NCI-H82 (cell line): ENCODE results near the gene RND2.
"Not testable (repeated sequence)": the region's sequence is repeated elsewhere in the genome, so short reads cannot be mapped to it uniquely, and the experiment has no call there.

Experiments
- DNase-seq: peaks from one replicate; lab custom pipeline; 2025; lab: John Stamatoyannopoulos, UW

The RND2 gene

DNA sequence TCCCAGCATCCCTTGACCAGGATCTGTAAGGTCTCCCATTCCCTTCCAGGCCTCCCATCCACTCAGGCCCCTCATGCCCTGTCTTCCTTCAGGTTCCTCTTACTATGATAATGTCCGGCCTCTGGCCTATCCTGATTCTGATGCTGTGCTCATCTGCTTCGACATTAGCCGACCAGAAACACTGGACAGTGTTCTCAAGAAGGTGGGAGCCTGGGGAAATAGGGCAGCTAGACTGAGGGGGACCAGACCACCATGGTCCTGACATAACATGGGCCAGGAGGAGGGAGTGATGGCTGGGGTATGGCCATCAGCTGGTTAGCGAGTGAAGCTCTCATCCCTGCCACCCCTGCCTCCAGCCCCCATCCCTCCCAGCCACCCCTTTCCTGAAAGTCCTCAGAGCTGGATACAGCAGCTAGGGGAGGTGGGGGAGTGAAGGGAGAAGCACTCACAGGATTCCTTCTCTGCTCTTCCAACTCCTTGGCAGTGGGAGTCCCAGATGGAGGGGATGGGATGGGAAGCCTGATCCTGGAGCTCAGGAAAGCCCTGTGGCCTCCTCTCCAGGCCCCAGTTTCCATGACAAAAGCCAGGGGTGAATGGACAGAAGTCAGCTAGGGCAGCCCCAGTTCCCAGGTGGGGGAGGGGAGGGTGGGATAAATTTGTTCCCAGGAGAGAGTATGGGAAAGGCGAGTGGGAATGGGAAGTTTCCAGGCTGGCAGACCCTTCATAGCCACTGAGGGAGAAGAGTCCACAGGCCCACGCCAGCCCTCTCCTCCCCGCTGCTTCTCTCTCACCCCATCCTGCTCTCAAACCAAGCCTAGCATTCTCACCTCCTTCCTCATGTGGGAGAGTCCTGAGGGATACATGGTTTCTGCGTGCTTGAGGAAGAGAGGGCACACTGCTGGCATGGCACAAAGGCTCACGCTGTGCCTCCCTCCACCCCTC lies 2.3 kb downstream of the RND2 start:
- DNase-seq: no peak

DNA sequence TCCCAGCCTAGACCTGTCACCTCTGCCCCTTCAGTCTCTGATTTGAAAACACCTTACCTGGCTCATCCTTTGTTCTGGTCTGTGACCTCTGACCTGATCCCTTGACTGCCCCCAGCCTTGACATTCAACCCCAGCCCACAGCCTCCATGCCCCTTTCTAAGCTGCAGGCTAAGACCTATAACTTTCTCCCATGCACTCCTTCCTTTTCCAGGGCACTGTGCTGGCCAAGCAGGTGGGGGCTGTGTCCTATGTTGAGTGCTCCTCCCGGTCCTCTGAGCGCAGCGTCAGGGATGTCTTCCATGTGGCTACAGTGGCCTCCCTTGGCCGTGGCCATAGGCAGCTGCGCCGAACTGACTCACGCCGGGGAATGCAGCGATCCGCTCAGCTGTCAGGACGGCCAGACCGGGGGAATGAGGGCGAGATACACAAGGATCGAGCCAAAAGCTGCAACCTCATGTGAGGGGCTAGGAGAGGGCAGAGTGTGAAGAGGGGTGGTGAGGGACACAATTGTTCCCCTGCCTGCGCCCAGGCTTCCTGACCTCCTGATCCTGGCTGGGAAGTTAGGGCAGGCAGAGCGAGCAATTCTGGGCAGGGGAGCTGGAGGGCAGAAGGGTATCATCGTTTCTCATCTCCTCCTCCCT lies 3.3 kb downstream of the RND2 start:
- DNase-seq: no peak

DNA sequence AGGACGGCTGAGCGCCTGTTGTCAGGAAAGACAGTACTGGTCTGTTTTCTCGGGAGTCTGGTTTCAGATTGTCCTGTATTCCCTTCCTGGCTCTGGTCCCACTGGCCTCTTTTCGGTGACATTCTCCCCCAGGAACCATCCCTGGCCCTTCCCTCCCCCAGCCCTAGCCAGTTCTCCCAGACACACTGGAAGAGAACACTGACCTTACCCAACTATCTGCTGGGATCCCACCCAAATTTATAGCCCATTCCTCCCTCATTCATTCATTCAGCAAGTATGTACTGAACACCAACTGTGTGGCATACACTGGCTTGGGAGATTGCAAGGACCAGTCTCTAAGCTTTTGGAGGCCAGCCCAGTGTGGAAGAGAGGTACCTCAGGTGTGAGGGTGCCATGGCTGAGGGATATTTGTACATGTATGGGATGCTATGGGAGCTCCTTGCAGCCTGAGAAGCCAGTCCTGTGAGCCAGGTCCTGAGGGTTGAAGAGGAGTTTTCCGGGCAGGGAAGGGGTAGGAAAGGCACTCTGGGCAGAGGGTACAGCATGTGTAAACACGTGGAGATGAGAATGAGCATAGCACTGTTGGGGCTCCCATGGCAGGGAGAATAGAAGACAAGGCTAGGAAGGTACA lies 5.2 kb downstream of the RND2 start:
- no peak for DNase-seq

- no peak for DNase-seq
These were observed 6.6 kb downstream of the RND2 start for GRCh38 chr17:43031666-43032065.

DNA sequence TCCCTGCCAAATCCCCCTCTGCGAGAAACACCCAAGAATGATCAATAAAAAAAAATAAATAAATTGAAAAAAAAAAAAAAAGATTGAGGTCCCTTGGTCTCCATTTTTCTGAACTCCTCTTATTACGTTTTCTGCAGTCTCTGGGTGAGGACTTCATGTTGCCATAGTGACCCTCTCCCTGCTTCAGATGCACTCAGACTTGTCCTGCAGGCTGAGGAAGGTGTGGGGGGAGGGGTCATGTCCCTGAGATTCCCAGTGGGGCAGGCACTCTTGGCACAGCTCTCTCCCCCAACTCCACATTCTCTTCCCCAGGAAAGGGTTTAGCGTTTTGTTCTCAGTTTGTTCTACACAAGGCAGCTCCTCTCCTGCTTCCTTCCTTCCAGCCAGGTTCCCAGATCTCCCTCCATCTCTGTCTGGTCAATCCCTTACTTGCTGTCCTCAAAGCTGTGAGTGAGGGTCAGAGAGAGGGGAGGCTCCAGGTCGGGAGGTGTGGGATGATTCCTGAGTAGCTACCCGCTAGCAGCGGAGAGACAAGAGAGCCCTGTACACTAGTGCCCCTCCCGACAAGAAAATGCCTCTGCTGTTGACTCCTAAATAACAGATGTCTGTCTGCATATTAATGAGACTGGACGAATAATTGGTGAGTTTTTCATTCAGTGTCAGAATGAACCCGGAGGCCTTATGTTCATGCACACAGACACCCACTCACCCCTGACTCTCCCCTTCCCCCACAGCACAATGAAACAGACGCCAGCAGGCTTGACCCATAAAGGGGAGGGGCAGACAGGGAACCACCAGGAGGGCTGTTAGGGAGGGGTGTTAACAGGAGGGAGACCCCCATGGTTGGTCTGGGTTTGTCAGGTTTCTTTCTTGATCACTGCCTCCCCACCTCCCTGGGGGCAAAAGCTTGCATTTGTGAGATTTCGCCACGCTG lies 9.2 kb downstream of the RND2 start:
- DNase-seq: peak; percentile 88

DNA sequence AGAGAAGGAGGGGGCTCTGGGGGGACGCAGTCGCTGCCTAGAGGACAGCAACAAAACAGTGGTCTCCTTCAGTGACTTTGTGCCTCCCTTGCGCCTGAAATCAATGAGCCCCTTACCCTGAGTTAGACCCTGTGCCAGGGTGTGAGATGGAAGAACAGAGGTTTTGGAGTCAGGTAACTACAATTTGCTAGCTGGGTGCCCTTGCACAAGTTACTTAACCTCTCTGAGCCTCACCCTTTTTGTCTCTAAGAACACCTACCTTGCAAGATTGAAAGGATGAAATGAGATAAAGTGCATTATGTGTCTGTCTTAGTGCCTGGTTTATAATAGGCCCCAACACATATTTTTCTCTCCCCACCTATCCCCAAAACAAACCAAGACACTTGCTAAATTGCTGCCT lies 9.9 kb downstream of the RND2 start:
- DNase-seq: no peak

DNA sequence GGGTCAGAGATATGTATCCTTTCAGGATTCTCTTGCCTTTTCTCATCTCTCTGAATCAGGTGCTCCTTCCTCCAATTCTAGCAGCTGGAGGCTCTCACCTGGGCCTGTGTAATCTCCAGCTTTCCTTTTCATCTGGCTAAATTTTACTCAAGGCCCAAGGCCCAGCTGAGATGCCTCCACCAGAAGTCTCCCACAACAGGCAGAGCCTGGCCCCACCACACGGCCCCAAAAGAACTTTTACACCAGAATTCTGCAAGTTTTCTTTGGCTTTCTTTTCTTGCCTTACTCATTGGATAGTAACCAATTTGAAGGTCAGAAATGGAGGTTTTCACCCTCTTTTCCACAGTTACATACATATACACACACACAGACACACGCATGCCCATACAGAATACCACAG lies 14.6 kb downstream of the RND2 start:
- DNase-seq: no peak

- DNase-seq: no peak
These were observed 15.6 kb downstream of the RND2 start for GRCh38 chr17:43040655-43041054.

DNA sequence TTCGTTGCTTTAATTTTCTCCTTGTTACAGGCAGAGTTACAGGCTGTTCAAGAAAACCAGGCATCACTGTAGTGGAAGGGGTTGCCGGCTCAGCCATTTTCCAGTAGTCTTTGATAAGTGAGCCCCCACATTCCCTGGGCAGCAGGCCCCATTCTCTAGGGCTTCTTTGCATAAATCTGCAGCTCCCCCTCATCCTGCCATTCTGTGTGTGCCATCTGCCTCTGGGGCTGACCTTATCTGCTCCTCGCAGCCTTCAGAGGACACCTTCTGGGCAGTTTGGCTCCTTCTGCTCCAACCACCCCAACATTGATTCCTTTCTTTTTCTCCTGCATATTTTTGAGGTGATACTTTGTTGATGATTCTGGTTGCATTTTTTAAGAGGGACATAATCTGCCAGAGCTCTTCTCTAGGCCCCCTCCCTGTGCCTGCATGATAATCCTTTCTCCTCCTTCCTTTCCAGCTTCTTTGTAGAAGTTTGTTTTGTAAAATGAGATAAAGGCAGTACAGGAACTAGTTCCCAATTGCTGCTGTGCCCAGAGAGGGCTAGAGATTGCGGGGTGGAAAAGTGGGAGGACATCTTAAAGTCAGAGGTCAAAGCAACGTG lies 17.1 kb downstream of the RND2 start:
- DNase-seq: peak; percentile 75

GRCh38 chr17:43043307-43043706 lies 18.3 kb downstream of the RND2 start:
- DNase-seq: no peak

DNA sequence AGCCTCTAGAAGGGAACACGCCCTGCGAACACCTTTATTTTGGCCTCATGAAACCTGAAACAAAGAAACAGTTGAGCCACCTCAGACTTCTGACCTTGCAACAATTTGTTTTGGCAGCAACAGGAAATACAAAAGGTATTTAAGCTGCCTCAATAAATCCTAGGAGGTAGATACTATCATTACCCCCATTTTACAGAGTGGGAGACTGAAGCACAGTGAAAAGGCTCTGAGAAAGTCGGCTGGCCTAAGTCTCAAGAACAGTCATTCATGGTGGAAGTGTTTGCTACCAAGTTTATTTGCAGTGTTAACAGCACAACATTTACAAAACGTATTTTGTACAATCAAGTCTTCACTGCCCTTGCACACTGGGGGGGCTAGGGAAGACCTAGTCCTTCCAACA lies 19.0 kb downstream of the RND2 start:
- no peak for DNase-seq

DNA sequence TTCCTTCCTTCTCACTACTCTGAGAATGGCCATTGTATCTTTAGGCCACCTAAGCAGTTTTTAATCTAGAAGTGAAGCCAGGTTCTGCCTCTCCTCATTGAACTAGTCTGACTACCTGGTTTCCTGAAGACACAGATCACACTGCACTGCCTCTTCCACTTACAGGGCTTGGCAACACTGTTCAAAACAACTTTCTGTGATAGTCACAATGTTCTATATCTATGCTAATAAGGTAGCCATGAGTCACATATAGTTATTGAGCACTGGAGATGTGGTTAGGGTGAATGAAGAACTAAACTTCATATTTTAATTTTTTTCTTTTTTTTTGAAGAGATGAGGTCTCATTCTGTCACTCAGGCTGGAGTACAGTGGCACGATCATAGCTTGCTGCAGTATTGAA lies 26.9 kb downstream of the RND2 start:
- no peak for DNase-seq

DNA sequence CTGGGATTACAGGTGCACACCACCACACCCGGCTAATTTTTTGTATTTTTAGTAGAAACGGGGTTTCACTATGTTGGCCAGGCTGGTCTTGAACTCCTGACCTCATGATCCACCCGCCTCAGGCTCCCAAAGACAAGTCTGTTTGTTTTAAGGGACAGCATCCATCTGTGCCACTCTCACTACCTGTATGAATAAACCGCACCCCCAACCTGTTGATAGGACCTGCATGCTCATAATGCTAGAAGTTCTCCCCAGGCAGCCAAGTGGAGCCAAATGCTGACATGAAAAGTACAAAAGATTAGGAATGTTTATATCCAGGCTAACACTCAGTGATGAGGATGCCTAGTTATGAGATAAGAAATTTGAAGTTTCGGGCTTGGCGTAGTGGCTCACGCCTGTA lies 28.0 kb downstream of the RND2 start:
- not testable (repeated sequence) for DNase-seq

GRCh38 chr17:43056051-43056450 lies 31.0 kb downstream of the RND2 start:
- no peak for DNase-seq

DNA sequence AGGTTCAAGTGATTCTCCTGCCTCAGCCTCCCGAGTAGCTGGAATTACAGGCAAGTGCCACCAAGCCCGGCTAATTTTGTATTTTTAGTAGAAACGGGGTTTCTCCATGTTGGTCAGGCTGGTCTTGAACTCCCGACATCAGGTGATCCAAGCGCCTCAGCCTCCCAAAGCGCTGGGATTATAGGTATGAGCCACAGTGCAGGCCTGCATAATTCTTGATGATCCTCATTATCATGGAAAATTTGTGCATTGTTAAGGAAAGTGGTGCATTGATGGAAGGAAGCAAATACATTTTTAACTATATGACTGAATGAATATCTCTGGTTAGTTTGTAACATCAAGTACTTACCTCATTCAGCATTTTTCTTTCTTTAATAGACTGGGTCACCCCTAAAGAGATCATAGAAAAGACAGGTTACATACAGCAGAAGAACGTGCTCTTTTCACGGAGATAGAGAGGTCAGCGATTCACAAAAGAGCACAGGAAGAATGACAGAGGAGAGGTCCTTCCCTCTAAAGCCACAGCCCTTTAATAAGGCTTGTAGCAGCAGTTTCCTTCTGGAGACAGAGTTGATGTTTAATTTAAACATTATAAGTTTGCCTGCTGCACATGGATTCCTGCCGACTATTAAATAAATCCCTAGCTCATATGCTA lies 38.1 kb downstream of the RND2 start:
- no peak for DNase-seq

DNA sequence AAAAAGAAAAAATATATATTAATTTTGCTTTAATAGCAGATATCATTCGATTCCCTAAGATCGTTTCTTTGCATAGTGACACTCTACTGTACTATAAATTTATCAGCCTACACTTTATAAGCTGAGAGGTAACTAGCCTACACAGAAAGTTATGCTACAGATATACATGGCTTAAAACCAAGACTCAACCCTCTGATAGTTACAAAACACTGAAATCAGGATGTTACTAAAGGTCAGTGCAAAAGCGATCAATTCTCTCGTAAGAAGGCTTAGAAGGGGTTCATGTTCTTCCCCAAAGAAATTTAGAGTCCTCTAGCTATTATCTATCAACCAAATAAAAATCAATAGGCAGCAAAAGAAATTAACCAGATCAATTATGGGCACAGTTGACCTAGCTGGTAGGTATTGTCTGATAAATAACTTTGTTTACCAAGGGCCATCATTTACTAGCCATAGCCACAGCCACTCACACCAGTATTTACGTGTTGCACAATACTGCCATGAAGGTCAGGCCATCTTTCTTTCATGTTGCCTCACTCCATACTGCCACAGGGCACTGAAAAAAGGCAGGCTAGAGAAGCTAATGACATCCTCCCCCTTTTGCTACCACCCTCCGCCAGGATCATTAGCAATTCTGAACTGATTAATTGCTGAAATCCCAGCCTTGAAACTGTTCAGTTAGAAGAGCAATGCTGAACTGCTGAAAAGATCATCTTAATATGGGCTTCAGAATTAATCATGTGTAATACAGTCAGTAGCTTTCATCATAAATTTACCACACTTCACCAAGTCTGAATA lies 43.7 kb downstream of the RND2 start:
- DNase-seq: no peak

DNA sequence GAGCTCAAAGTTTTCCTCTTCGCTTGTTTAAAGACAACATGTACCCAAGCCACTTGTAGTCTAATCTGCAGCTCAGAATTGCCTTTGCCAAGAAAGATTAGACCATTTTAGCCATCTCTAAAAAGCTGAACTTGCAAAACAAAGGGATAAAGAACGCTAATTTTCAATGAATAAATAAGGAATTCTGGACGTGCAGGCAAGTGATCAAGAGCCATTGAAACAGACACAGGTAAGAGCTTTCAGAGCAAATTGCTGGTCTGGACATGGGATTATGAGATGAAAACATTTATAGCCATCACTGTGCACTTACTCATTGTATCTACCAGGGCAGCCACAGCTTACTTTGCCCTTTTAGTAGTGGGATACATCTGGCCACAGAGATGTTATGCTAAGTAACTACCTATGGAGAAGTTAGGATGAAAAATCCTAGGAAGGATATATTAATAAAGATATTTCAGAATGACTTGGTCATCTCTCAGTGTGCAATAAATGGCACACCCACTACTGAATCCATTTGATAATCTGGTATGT lies 44.4 kb downstream of the RND2 start:
- DNase-seq: no peak

- DNase-seq: no peak
These were observed 45.2 kb downstream of the RND2 start for GRCh38 chr17:43070257-43070656.

GRCh38 chr17:43070872-43071271 lies 45.8 kb downstream of the RND2 start:
- no peak for DNase-seq

GRCh38 chr17:43074869-43075268 lies 49.8 kb downstream of the RND2 start:
- DNase-seq: no peak
